HepG2 (cell line): ENCODE measurements around the gene SCRT2. TPM values are rescaled to one million over a fixed set of nuclear protein-coding genes. Genes with fewer than 3 reads are reported as not detected.

ENCODE experiments used
- CENPBD1 ChIP-seq: sonication (generic); formaldehyde crosslinking; IDR thresholded peaks from 2 replicates; pipeline ENCODE4 v1.8.0; 2022; ENCODE audit warnings: missing genetic modification reagents, low read depth, mild to moderate bottlenecking, borderline replicate concordance
- ETV5 ChIP-seq: IDR thresholded peaks from 2 replicates; pipeline ENCODE4 v1.6.1; 2018; ENCODE audit warnings: missing biosample characterization, missing genetic modification reagents, inconsistent platforms, borderline replicate concordance
- JUNB ChIP-seq: sonication (generic); formaldehyde crosslinking; IDR thresholded peaks from 2 replicates; pipeline ENCODE4 v1.8.0; 2022; ENCODE audit warnings: missing genetic modification reagents, mild to moderate bottlenecking, borderline replicate concordance
- MED1 ChIP-seq: sonication (generic); formaldehyde crosslinking; IDR thresholded peaks from 2 replicates; pipeline ENCODE4 v1.4.0; 2020; ENCODE audit warnings: missing genetic modification reagents
- POGK ChIP-seq: sonication (generic); formaldehyde crosslinking; conservative IDR thresholded peaks from 2 replicates; pipeline ENCODE4 v1.8.0; 2022; ENCODE audit warnings: mild to moderate bottlenecking, moderate library complexity, missing genetic modification reagents
- POGZ ChIP-seq: sonication (generic); formaldehyde crosslinking; IDR thresholded peaks from 2 replicates; pipeline ENCODE4 v1.4.0; 2020; ENCODE audit warnings: mild to moderate bottlenecking, missing genetic modification reagents
- RARA ChIP-seq: IDR thresholded peaks from 2 replicates; pipeline ENCODE4 v1.6.1; 2016; ENCODE audit warnings: missing genetic modification reagents, missing compliant biosample characterization
- SMAD3 ChIP-seq: sonication (generic); formaldehyde crosslinking; IDR thresholded peaks from 2 replicates; pipeline ENCODE4 v1.4.0; 2020; ENCODE audit warnings: missing genetic modification reagents
- TEF ChIP-seq: sonication (generic); formaldehyde crosslinking; IDR thresholded peaks from 2 replicates; pipeline ENCODE4 v1.5.0; 2020; ENCODE audit warnings: missing genetic modification reagents
- ZBTB3 ChIP-seq: sonication (generic); formaldehyde crosslinking; IDR thresholded peaks from 2 replicates; pipeline ENCODE4 v1.4.0; 2020; ENCODE audit warnings: low read depth, mild to moderate bottlenecking, moderate library complexity, missing genetic modification reagents, borderline replicate concordance
- ZBTB7A ChIP-seq: sonication (generic); formaldehyde crosslinking; IDR thresholded peaks from 2 replicates; pipeline ENCODE4 v1.8.0; 2022; ENCODE audit warnings: mild to moderate bottlenecking, missing genetic modification reagents
- ZNF18 ChIP-seq: sonication (generic); formaldehyde crosslinking; IDR thresholded peaks from 2 replicates; pipeline ENCODE4 v1.8.0; 2022; ENCODE audit warnings: mild to moderate bottlenecking, missing genetic modification reagents; ENCODE audit not compliant: insufficient replicate concordance
- ZNF264 ChIP-seq: sonication (generic); formaldehyde crosslinking; IDR thresholded peaks from 2 replicates; pipeline ENCODE4 v1.4.0; 2020; ENCODE audit warnings: missing genetic modification reagents
- ZNF281 ChIP-seq: sonication (generic); formaldehyde crosslinking; IDR thresholded peaks from 2 replicates; pipeline ENCODE4 v1.4.0; 2020; ENCODE audit warnings: missing genetic modification reagents, borderline replicate concordance
- ZNF331 ChIP-seq: sonication (generic); formaldehyde crosslinking; IDR thresholded peaks from 2 replicates; pipeline ENCODE4 v1.4.0; 2020; ENCODE audit warnings: missing genetic modification reagents
- ZNF383 ChIP-seq: sonication (generic); formaldehyde crosslinking; IDR thresholded peaks from 2 replicates; pipeline ENCODE4 v1.4.0; 2020; ENCODE audit warnings: missing genetic modification reagents, mild to moderate bottlenecking, borderline replicate concordance
- ZNF44 ChIP-seq: sonication (generic); formaldehyde crosslinking; IDR thresholded peaks from 2 replicates; pipeline ENCODE4 v1.5.1; 2020; ENCODE audit warnings: mild to moderate bottlenecking, missing genetic modification reagents
- ZNF441 ChIP-seq: sonication (generic); formaldehyde crosslinking; IDR thresholded peaks from 2 replicates; pipeline ENCODE4 v1.7.0; 2021; ENCODE audit warnings: missing genetic modification reagents, borderline replicate concordance
- ZNF605 ChIP-seq: sonication (generic); formaldehyde crosslinking; IDR thresholded peaks from 2 replicates; pipeline ENCODE4 v1.8.0; 2022; ENCODE audit warnings: mild to moderate bottlenecking, missing genetic modification reagents
- ZNF672 ChIP-seq: sonication (generic); formaldehyde crosslinking; IDR thresholded peaks from 2 replicates; pipeline ENCODE4 v1.8.1; 2022; ENCODE audit warnings: missing genetic modification reagents
- ZNF7 ChIP-seq: IDR thresholded peaks from 2 replicates; pipeline ENCODE4 v1.6.1; 2016; ENCODE audit warnings: missing biosample characterization, missing genetic modification reagents
- ZNF713 ChIP-seq: sonication (generic); formaldehyde crosslinking; IDR thresholded peaks from 2 replicates; pipeline ENCODE4 v1.4.0; 2020; ENCODE audit warnings: mild to moderate bottlenecking, missing genetic modification reagents
- ZNF775 ChIP-seq: sonication (generic); formaldehyde crosslinking; IDR thresholded peaks from 2 replicates; pipeline ENCODE4 v1.4.0; 2020; ENCODE audit warnings: missing genetic modification reagents, mild to moderate bottlenecking, moderate library complexity, borderline replicate concordance
- polyA plus RNA-seq, 8 experiments: library from polyadenylated mRNA; depleted of rRNA in 3 of 8; stranded (reverse) in 7 of 8; unstranded in 1 of 8; fragments of >200 nt; fragmentation: Illumina TruSeq in 4 of 8; extraction: Trizol in 4 of 8; gene quantifications; 2 replicates each; pipeline versions ENCODE4 v1.2.1 to v1.2.3, GENCODE V29; 2011 to 2016; ENCODE audit warnings: low read depth in 4 of 8, missing spikeins in 1 of 8, mixed read lengths in 1 of 8; ENCODE audit not compliant: insufficient read depth in 1 of 8
- total RNA-seq, 5 experiments: library from RNA; depleted of rRNA; stranded (reverse); fragments of >200 nt; fragmentation: Illumina TruSeq; extraction: Trizol; gene quantifications; 2 replicates each; pipeline ENCODE4 v1.2.3, GENCODE V29; 2016; ENCODE audit warnings: low read depth in 1 of 5

The SCRT2 gene
- total and polyA plus RNA-seq, 2 of the 13 experiments (the other 11 are each of a cell fraction or from before 2014, with no cell fraction given): not detected

GRCh38 chr20:642398-643174 is 33.0 kb downstream of the SCRT2 start (continued):
- TF ChIP-seq ZNF672 (CRISPR knock-in tag) (no peak), ZNF775 (CRISPR knock-in tag) (no peak), ZNF605 (CRISPR knock-in tag) (no peak), ZNF713 (no peak), ZBTB7A (CRISPR knock-in tag) (peak; percentile 99), MED1 (CRISPR knock-in tag) (peak; percentile 65), ZBTB3 (CRISPR knock-in tag) (no peak), ZNF18 (CRISPR knock-in tag) (no peak), POGZ (peak; percentile 48; the same call in 1 of the 2 replicates), SMAD3 (CRISPR knock-in tag) (no peak), RARA (CRISPR knock-in tag) (peak; percentile 90), ZNF7 (no peak), ETV5 (CRISPR knock-in tag) (peak; percentile 95), ZNF331 (CRISPR knock-in tag) (no peak; the same call in 1 of the 2 replicates), ZNF441 (CRISPR knock-in tag) (peak; percentile 70; the same call in 1 of the 2 replicates), ZNF264 (CRISPR knock-in tag) (no peak), JUNB (CRISPR knock-in tag) (no peak), TEF (CRISPR knock-in tag) (no peak), ZNF281 (CRISPR knock-in tag) (peak; percentile 59; the same call in 1 of the 2 replicates), CENPBD1 (CRISPR knock-in tag) (no peak; the same call in 1 of the 2 replicates), POGK (CRISPR knock-in tag) (no peak), ZNF44 (CRISPR knock-in tag) (no peak; the same call in 1 of the 2 replicates), ZNF383 (CRISPR knock-in tag) (no peak)
